Esophagus squamous epithelium (tissue), 5 donors: ENCODE measurements around the gene DROSHA. TPM values are rescaled to one million over a fixed set of nuclear protein-coding genes. Genes with fewer than 3 reads are reported as not detected.

Source experiments
- DNase-seq: peaks from one replicate; lab custom pipeline; 2025; lab: John Stamatoyannopoulos, UW
- H3K27ac ChIP-seq, 4 donors: fragments of 200-600 bp; sonication (generic); one replicate each; pipeline ENCODE4 v1.5.1; 2016 to 2019; ENCODE audit warnings: mild to moderate bottlenecking in 1 of 4
- H3K27me3 ChIP-seq, 4 donors: fragments of 200-600 bp; sonication (generic); 1 replicate in 3 of 4; 2 replicates in 1 of 4; pipeline versions ENCODE4 v1.5.1 to v1.6.0; 2017 to 2021; ENCODE audit warnings: antibody characterized with exemption in 1 of 4
- H3K36me3 ChIP-seq, 3 donors: fragments of 200-600 bp; sonication (generic); one replicate each; pipeline ENCODE4 v1.5.1; 2016 to 2019
- H3K4me1 ChIP-seq, 3 donors: fragments of 200-600 bp; sonication (generic); one replicate each; pipeline ENCODE4 v1.5.1; 2017 to 2019
- H3K4me3 ChIP-seq, 4 donors: fragments of 200-600 bp; sonication (generic); 1 replicate in 3 of 4; 2 replicates in 1 of 4; pipeline ENCODE4 v1.5.1; 2016 to 2019; ENCODE audit warnings: mild to moderate bottlenecking in 2 of 4, moderate library complexity in 1 of 4
- H3K9me3 ChIP-seq, 3 donors: fragments of 200-600 bp; sonication (generic); one replicate each; pipeline ENCODE4 v1.5.1; 2016 to 2019
- POLR2A ChIP-seq, 4 donors: fragments of 450-650 bp; IDR thresholded peaks; one replicate each; pipeline ENCODE4 v1.6.1; 2017; ENCODE audit warnings: antibody characterized with exemption in 4 of 4, mild to moderate bottlenecking in 4 of 4, moderate library complexity in 3 of 4
- WGBS, 2 donors: methylation state at CpG; one replicate each; pipeline ENCODE4 v1.1.5; 2018; 5-methylcytosine and 5-hydroxymethylcytosine counted together
- intact Hi-C: fragments of 100-400 bp; cut with DNase I; formaldehyde crosslinking; loops from one replicate; pipeline ENCODE4 v1.15.0; 2022
- total RNA-seq, 4 donors: library from RNA; depleted of rRNA; stranded (reverse); fragments of >200 nt; gene quantifications; one replicate each; pipeline ENCODE4 v1.1.0, GENCODE V29; 2016
- TF ChIP-seq, protein P1 (sequence below), 6 experiments: fragments of 450-650 bp in 4 of 6; fragments of 200-600 bp in 2 of 6; sonication (generic) in 2 of 6; IDR thresholded peaks; one replicate each; pipeline ENCODE4 v1.5.1; 2016 to 2019; ENCODE audit warnings: antibody characterized with exemption in 6 of 6, mild to moderate bottlenecking in 4 of 6, moderate library complexity in 4 of 6
- donor health status: DM: yes; HTN: yes; CAD: no.

The DROSHA gene
- total RNA-seq, 4 donors from 2014 or later: 26.1 to 36.5 (median 31.8) TPM

GRCh38 chr5:31372124-31372523, 159.8 kb downstream of the DROSHA start:
- 24 to 48% methylated on average over 1 of the region's 1 CpG for WGBS, 2 donors

DNA sequence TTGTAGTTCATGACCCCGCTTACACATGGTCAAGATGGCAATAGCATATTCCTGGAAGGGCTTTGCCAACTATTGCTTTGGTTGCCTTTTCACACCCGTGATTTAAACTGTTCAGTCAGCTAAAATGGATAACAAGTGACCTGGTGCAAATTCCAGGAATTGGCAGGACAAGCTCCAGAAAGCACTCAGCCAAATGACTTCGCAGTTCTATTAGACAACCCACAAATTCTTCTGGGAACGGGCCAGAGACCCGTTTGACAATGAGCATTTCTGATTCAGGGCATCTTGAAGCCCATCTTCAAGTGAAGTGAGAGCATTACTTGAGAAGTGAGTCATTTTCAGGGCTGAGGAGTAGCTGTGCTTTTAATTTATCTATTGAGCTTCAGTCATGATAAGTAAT, 165.0 kb downstream of the DROSHA start:
- no peak overlapping the region for H3K4me3 ChIP-seq
- intact Hi-C loops: no loop called here
- no peaks in the 10 kb centered on the region for H3K9me3 ChIP-seq
- no peak for DNase-seq
- no peaks in the 10 kb centered on the region for H3K4me1 ChIP-seq
- 46 to 50% methylated on average over 2 to 5 of the region's 5 CpGs for WGBS, 2 donors
- H3K36me3 ChIP-seq: no peaks in the 10 kb centered on the region
- no peak for TF ChIP-seq POLR2A (IDR thresholded peaks at IDR 0.05)
- TF ChIP-seq, protein P1, sequence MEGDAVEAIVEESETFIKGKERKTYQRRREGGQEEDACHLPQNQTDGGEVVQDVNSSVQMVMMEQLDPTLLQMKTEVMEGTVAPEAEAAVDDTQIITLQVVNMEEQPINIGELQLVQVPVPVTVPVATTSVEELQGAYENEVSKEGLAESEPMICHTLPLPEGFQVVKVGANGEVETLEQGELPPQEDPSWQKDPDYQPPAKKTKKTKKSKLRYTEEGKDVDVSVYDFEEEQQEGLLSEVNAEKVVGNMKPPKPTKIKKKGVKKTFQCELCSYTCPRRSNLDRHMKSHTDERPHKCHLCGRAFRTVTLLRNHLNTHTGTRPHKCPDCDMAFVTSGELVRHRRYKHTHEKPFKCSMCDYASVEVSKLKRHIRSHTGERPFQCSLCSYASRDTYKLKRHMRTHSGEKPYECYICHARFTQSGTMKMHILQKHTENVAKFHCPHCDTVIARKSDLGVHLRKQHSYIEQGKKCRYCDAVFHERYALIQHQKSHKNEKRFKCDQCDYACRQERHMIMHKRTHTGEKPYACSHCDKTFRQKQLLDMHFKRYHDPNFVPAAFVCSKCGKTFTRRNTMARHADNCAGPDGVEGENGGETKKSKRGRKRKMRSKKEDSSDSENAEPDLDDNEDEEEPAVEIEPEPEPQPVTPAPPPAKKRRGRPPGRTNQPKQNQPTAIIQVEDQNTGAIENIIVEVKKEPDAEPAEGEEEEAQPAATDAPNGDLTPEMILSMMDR (IDR thresholded peaks at IDR 0.05): no peak
- no peak overlapping the region for H3K27ac ChIP-seq
- H3K27me3 ChIP-seq: peaks cover 0 to 8% (median 0%) of the 10 kb centered on the region in 4 donors

More at GRCh38 chr5:31372124-31372523, 159.8 kb downstream of the DROSHA start:
- H3K4me3 ChIP-seq: no peak overlapping the region
- H3K9me3 ChIP-seq: no peaks in the 10 kb centered on the region
- no peaks in the 10 kb centered on the region for H3K4me1 ChIP-seq
- no peak overlapping the region for H3K27ac ChIP-seq
- peaks cover 0 to 13% (median 0%) of the 10 kb centered on the region in 4 donors for H3K27me3 ChIP-seq
- no peak for TF ChIP-seq POLR2A (IDR thresholded peaks at IDR 0.05)
- TF ChIP-seq, protein P1 (IDR thresholded peaks at IDR 0.05): no peak
- intact Hi-C loops: no loop called here
- no peak for DNase-seq
- H3K36me3 ChIP-seq: no peaks in the 10 kb centered on the region

DNA sequence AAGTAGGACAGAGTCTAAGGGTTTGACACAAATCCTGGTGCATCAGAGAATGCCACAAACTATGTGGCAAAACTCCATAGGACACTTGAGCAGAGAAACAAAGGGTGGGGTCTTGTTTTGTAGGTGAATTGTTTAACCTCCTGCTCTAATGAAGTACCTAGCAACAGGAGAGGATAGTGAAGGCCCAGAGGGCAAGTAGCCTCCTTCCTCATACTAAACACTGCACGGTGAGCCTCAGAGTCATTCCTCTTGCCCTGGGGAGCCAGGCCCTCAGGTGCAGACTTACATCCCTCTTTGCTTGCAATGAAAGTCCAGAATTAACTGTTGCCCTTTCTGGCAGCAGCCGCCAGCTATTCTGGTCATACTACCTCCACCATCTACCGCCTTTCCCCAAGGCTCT, 166.1 kb downstream of the DROSHA start:
- H3K4me3 ChIP-seq: no peak overlapping the region
- no peak for TF ChIP-seq POLR2A (IDR thresholded peaks at IDR 0.05)
- TF ChIP-seq, protein P1 (IDR thresholded peaks at IDR 0.05): no peak
- no peak overlapping the region for H3K27ac ChIP-seq
- WGBS, 2 donors: 75 to 76% methylated on average over 3 of the region's 3 CpGs
- H3K9me3 ChIP-seq: no peaks in the 10 kb centered on the region
- no peak for DNase-seq
- intact Hi-C loops: no loop called here
- peaks cover 0 to 8% (median 0%) of the 10 kb centered on the region in 4 donors for H3K27me3 ChIP-seq
- no peaks in the 10 kb centered on the region for H3K4me1 ChIP-seq
- no peaks in the 10 kb centered on the region for H3K36me3 ChIP-seq

DNA sequence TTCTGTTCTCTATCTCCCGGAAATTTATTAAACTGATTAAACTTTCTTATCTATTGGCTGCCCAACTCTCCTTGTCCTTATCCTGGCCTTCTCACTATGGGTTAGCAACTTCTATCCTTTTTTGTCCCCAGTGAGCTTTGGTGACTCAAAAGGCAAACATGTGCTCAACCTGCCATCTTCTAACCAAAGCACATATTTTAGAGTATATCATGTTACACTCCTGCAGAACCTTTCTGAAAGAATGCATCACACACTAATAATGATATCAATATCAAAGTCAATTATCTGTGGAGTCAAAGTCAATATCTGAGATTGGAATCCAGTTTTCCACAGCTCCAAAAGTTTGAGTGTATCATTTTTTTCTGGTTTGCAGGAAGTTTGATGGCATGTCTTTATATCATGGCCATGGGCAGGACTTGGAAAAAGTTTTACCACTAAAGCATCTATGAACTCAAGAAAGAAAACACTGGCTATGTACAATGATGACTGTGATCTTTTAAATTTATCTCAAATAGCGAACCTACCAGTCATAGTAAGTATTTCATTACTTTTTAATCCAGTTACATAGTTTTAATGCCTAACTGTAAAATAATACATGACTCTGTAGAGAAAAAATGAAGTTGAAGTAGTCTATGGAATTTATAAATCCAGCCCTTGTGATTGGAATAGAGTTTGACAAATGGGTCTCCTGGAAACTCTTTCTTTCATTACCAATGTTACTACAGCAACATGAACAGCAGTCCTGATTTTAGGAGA, 166.8 kb downstream of the DROSHA start:
- Histone ChIP-seq H3K36me3 (no peaks in the 10 kb centered on the region), H3K27me3 (peaks cover 0 to 6% (median 0%) of the 10 kb centered on the region in 4 donors), H3K9me3 (no peaks in the 10 kb centered on the region), H3K27ac (no peak overlapping the region), H3K4me3 (no peak overlapping the region), H3K4me1 (no peaks in the 10 kb centered on the region)
- intact Hi-C loops: no loop called here
- WGBS, 2 donors: 68 to 69% methylated on average over 2 of the region's 2 CpGs
- TF ChIP-seq POLR2A (IDR thresholded peaks at IDR 0.05): no peak
- TF ChIP-seq, protein P1 (IDR thresholded peaks at IDR 0.05): no peak
- DNase-seq: no peak

- intact Hi-C loops: no loop called here
- 63 to 72% methylated on average over 3 of the region's 3 CpGs for WGBS, 2 donors
Measured at GRCh38 chr5:31362931-31363568, 168.8 kb downstream of the DROSHA start.

More at GRCh38 chr5:31362931-31363568, 168.8 kb downstream of the DROSHA start:
- TF ChIP-seq, protein P1 (IDR thresholded peaks at IDR 0.05): no peak
- TF ChIP-seq POLR2A (IDR thresholded peaks at IDR 0.05): no peak
- no peak for DNase-seq
- Histone ChIP-seq H3K9me3 (no peaks in the 10 kb centered on the region), H3K4me3 (no peak overlapping the region), H3K4me1 (no peaks in the 10 kb centered on the region), H3K36me3 (no peaks in the 10 kb centered on the region), H3K27me3 (no peaks in the 10 kb centered on the region), H3K27ac (no peak overlapping the region)
